ENCODE results near the gene HOXA3. TPM values are rescaled to one million over a fixed set of nuclear protein-coding genes. Genes with fewer than 3 reads are reported as not detected.

Gene HOXA3
- total RNA-seq, 1 experiment from 2014 or later, result 8.6 TPM

DNA sequence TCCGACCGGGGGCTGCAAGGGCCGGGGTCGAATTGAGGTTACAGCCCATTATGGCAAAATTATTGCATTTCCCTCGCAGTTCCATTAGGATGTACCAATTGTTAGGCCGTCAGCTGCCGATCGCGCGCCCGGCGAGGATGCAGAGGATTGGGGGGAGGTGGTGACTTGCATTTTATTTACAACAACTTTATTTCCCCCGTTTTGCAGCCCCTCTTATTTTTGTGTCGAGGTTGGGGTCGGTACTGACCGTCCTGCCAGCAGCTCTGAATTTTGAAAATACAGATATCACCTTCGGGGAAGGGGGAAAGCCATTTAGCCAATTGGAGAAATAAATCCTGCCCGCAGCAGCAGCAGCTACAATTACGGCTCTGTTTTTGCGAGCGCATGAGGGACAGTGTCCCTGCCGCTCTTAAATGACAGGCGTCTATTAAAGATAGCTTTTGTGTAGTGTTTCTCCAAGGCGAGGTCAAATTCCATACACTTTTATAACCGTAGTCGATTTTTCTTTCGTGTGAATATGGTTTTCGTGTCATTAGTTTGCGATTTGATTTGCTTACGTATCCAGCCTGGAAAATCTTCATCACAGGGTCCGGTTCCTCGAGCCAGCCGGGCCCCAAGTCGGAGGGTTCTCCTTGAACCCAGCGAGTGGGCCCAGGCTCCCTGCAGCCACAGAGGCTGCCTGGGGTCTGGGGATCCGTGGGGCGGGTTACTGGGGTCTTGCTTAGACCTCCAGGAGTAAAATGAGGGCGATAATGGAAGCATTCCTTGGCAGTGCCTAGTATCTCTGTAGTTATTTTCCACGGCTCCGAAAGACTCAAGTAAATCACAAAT is 8.2 kb downstream of the HOXA3 start:
- DNase-seq (ENCODE audit: low read depth), result no peak

DNA sequence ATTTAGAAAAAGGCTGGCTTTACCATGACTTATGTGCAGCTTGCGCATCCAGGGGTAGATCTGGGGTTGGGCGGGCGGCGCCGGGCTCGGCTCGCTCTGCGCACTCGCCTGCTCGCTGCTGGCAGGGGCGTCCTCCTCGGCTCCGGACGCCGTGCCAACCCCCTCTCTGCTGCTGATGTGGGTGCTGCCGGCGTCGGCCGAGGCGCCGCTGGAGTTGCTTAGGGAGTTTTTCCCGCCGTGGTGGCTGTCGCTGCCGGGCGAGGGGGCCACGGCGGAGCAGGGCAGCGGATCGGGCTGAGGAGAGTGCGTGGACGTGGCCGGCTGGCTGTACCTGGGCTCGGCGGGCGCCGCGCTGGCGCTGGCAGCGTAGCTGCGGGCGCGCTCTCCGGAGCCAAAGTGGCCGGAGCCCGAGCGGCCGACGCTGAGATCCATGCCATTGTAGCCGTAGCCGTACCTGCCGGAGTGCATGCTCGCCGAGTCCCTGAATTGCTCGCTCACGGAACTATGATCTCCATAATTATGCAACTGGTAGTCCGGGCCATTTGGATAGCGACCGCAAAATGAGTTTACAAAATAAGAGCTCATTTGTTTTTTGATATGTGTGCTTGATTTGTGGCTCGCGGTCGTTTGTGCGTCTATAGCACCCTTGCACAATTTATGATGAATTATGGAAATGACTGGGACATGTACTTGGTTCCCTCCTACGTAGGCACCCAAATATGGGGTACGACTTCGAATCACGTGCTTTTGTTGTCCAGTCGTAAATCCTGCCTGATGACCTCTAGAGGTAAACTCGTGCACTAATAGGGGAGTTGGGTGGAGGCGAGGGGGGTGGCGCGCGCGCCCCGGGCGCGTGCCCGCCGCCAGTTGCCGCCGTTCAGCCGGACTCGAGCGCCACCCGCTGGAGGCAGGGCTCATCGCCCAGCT is 9.1 kb downstream of the HOXA3 start, which contains the start of gene HOXA5:
HOXA5 (minus strand) TSS at position 659 of the 927 bp plus-strand sequence; CDS start at position 585, 74 bp downstream.
- DNase-seq (ENCODE audit: low read depth), result peak; percentile 89

DNA sequence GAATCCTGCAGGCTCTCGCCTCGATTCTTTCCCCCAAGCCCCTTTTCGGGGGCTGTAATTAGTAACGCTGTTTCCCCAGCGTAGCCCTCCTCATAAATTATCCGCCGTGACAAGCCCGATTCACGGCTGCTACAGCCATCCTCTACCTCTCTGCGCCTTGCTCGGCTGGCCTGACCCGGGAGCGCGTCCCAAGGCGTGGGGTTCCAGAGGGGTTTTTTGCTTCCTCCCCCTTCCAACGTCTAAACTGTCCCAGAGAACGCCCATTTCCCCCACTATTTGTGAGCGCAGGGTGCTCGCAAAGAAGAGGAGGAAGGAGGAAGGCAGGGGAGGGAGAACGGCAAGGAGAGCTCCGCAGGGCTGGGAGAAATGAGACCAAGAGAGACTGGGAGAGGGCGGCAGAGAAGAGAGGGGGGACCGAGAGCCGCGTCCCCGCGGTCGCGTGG is 9.8 kb downstream of the HOXA3 start:
- no peak for DNase-seq (ENCODE audit: low read depth)

GRCh38 chr7:27141923-27142579 is 10.3 kb downstream of the HOXA3 start:
- DNase-seq (ENCODE audit: low read depth), result no peak

DNA sequence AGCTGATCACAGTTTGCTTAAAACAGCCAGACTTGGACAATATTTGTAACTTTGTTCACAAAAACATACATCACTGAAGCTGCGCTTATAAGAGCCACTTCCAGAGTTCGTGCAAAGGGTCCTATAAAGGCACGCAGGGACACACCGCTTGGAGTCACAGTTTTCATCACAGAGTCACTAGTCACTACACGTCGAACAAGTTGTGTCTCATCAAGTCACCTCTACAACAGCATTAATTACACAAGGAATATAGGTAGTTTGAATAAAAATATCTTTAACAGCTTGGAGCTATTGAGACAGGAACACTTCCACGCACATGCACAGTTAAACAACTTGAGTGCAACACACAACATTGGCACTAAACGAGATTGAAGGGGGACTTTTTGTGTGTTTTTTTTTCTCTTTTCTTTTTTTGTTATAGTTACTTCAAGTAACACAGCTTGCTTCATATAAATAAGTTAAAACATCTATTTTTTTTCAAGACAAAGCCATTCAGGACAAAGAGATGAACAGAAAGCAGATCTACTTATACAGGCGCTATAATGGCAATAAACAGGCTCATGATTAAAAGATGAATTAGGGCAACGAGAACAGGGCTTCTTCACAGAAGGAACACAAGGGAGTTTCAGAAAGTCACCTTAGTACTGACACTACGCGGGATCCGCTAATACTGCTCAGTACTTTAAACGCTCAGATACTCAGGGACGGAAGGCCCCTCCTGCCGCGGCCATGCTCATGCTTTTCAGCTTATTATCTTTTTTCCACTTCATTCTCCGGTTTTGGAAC is 11.1 kb downstream of the HOXA3 start:
- DNase-seq (ENCODE audit: low read depth), result no peak

DNA sequence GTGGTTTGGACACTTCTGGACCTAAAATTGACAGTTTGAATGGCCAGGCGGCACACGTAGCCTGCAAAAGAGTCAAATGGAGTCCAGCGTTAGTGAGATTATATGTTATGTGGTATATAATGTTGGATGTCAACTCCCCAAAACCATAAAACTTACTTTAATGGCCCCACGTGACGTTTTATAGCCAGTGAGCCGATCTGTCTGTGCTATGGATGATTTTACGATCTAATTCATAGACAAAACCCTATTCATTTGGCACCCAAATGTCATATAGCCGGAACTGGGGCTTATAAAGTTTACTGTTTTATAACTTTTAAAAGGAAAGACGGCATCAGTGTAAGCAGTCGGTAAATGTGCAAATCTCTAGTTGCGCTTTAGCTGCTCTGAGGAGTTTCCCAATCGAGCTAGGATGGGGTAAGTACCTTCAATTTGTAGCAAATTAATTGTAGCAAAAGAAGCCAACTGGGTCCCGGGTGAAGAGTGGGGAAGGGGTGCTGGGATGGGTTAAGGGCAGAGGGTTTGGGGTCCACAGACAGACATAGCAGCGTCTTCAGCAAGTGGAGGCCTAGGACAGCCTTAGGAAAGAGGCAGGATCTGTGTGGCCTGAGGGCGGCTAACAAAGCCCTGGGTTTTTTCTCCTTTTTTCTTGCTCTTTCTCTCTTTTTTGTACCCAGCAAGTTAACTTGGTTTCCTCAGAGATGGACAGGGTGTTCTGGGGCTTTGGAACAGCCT is 12.1 kb downstream of the HOXA3 start:
- DNase-seq (ENCODE audit: low read depth), result no peak

DNA sequence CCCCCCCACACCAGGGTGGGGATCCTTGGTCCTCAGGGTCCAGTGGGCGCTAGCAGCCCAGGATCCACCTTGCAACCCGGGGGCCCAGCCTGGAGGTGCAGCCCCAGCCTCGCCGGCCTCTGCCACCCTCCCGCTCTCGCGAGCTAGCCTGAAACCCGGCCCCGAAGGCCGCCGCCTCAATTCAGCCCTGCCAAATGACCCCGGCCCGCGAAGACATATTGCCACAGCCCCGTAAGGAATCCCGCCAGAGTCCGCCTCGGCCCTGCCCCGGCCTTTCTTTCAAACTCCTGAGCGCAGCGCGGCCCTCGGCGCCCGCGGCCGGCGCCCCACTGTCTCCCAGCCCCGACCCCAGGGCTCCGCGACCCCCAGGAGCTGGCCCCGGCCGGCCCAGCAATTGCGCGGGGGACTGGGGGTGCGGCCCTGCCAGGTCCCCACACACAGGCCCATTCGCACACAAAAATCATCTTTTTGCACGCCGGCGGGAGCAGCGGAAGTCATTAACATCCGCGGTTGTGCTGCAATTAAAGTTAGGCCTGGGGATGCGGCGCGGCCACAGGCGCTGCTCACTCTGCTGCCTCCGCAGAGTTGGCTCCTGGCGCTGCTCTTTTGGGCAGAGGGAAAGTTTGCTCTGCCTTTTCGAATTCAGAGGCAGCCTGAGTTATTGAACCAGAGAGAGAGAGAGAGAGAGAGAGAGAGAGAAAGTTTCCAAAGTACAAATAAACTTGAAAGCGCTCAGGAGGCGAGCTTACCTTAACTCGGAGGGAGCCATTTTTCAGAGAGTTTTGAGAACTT is 12.9 kb downstream of the HOXA3 start:
- no peak for DNase-seq (ENCODE audit: low read depth)

- DNase-seq (ENCODE audit: low read depth), result no peak
Measured at GRCh38 chr7:27138985-27139333, 13.4 kb downstream of the HOXA3 start.

GRCh38 chr7:27138472-27138871 is 13.9 kb downstream of the HOXA3 start:
- DNase-seq (ENCODE audit: low read depth), result no peak

- no peak for DNase-seq (ENCODE audit: low read depth)
Measured at GRCh38 chr7:27137640-27138315, 14.6 kb downstream of the HOXA3 start.

DNA sequence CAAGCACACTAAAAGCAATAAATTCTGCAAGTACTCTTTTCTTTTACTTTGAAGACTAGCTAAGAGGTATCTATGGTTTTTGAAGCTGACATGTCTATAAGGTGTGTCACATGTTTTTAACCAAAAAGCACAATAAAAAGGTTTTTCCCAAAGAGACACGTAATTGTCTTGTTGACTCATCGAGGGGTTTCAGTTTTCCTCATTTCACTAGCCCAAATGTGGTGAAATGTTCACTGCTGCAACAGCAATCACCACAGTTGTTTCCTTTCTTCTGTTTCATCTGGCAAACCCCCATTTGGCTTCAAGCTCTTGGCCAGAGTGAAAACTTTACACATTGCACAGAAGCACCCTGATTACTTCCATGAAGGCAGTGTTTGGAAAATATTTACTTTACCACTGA is 18.0 kb downstream of the HOXA3 start:
- peak; percentile 97 for DNase-seq (ENCODE audit: low read depth)

DNA sequence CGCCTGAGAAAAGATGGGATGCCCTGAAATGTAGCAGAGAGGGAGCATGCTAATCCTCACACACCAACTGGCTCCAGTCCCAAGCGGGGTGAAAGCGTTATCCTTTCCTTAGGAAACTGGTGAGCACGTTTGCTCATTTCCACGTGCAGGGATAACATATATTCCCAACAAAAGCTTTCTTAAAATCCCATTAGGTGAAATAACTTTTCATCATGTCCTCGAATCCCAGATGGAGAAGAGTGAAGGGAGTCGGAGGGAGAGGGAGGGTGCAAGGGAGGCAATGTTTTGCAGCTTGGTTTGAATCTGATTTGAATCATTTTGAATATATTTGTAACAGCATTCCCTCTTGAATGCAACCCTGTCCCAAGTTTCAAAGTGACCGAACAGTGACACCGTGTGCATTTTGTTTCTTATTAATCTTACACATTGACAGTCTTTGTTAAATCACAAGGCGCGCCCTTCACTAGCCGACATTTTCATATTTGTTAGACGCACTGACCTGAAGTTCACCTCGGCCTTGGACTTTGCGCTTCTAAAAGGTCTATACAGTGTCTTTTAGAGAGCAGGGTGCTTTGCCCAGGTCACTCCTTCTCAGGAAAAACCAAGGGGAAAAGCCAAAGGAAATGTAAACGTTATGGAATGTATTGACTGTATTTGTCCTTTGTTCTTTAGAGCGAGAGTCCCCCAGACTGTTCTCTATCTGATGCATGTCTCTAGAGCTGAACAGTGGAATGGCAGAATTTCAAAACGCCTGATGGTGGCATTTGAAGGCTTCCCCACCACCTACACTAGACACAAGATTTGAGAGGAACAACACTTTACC is 18.8 kb downstream of the HOXA3 start:
- no peak for DNase-seq (ENCODE audit: low read depth)

GRCh38 chr7:27132978-27133377 is 19.4 kb downstream of the HOXA3 start:
- DNase-seq (ENCODE audit: low read depth), result no peak

GRCh38 chr7:27132214-27132613 is 20.2 kb downstream of the HOXA3 start:
- no peak for DNase-seq (ENCODE audit: low read depth)

- no peak for DNase-seq (ENCODE audit: low read depth)
Measured at GRCh38 chr7:27131390-27131819, 21.0 kb downstream of the HOXA3 start.

DNA sequence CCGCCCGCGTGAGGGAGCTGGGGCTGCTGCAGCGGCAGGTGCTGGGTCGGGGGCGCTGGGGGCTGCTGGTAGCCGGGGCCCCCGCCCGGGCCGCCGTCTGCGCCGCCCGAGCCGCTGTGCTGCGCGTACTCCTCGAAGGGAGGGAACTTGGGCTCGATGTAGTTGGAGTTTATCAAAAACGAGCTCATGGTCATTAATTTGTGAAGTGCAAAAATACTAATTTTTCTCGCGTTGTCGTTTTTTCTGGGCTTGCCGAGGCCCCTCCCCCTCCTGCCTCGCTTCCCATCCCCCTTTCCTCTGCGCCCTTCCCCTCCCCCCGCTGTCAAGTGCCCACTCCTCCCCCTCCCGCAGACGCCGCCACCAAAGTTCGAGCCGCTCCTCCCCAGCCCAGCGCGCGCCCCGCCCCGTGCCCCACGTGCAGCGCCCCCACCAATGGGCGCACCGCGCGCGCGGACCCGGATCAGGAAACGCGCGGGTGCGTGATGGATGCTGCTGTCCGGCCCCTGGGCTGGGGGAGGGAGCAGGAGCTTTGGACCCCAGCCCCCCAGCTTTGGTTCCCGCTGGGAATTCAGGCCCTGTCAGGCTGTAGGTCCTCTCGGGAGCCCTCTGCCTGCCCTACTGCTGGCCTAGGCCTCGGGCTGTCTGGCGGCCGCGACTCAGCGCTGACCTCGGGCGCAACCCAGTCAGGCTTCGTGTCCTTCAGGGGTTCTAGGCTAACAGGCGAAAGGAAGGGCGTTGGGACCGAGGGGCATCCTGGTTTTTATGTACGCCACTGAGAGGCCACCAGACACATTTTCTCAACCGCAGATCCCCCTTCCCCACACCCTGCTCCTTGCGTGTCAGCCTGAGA is 21.6 kb downstream of the HOXA3 start, which contains the start of gene HOXA4:
HOXA4 (minus strand) TSS at position 218 of the 850 bp plus-strand sequence; CDS start at position 194, 24 bp downstream.
- DNase-seq (ENCODE audit: low read depth), result peak; percentile 89

All from M059J (cell line).